MCF 10A (cell line): ENCODE measurements around the gene MASP1. TPM values are rescaled to one million over a fixed set of nuclear protein-coding genes. Genes with fewer than 3 reads are reported as not detected.

Experiments used
- BruUV-seq: library from RNA; stranded (reverse); fragments of 400-500 nt; replicated peaks from 2 replicates; lab custom pipeline; 2021; lab: Mats Ljungman, UMichigan
- CTCF ChIA-PET: fragments of 300-600 bp; sonication (Branson Sonifier 250); formaldehyde crosslinking; extraction: SDS; loops from one replicate; lab custom pipeline; 2021; ENCODE audit warnings: antibody characterized with exemption, inconsistent platforms; lab: Yijun Ruan, JAX
- POLR2A ChIA-PET: fragments of 300-600, 350-650 bp; sonication (Branson Sonifier 250); formaldehyde crosslinking; extraction: SDS; loops from one replicate; lab custom pipeline; 2020; ENCODE audit warnings: antibody characterized with exemption, inconsistent platforms; lab: Yijun Ruan, JAX
- DNase-seq: peaks from one replicate; pipeline ENCODE4 v3.0.0-alpha.2; 2018; ENCODE audit not compliant: unreplicated experiment
- H3K27ac Mint-ChIP-seq: one replicate; pipeline ENCODE4 v1.8.0; 2022; ENCODE audit warnings: mild to moderate bottlenecking, low read depth, mixed read lengths; ENCODE audit not compliant: unreplicated experiment
- H3K27me3 Mint-ChIP-seq: one replicate; pipeline ENCODE4 v1.8.0; 2022; ENCODE audit warnings: mixed read lengths; ENCODE audit not compliant: insufficient read depth, unreplicated experiment
- H3K36me3 Mint-ChIP-seq: one replicate; pipeline ENCODE4 v1.8.0; 2022; ENCODE audit warnings: mild to moderate bottlenecking, moderate library complexity, mixed read lengths; ENCODE audit not compliant: insufficient read depth, unreplicated experiment
- H3K4me1 Mint-ChIP-seq: one replicate; pipeline ENCODE4 v1.8.0; 2022; ENCODE audit warnings: mixed read lengths; ENCODE audit not compliant: insufficient read depth, unreplicated experiment
- H3K4me3 Mint-ChIP-seq: one replicate; pipeline ENCODE4 v1.8.0; 2022; ENCODE audit warnings: mild to moderate bottlenecking, moderate library complexity, mixed read lengths; ENCODE audit not compliant: unreplicated experiment
- H3K9me3 Mint-ChIP-seq: one replicate; pipeline ENCODE4 v1.8.0; 2022; ENCODE audit warnings: mixed read lengths; ENCODE audit not compliant: unreplicated experiment
- intact Hi-C: fragments of 100-400 bp; cut with micrococcal nuclease; formaldehyde crosslinking; loops from 2 replicates; pipeline ENCODE4 v1.14.1; 2022
- total RNA-seq: library from RNA; stranded (reverse); gene quantifications from 2 replicates; pipeline ENCODE4 v1.2.3, GENCODE V29; 2022
- TF ChIP-seq, protein P1 (sequence below): fragments of 200-600 bp; IDR thresholded peaks from one replicate; pipeline ENCODE4 v1.8.0; 2022; ENCODE audit warnings: antibody characterized with exemption, mild to moderate bottlenecking; ENCODE audit not compliant: unreplicated experiment

The MASP1 gene
- total RNA-seq, 1 experiment from 2014 or later, result not detected

DNA sequence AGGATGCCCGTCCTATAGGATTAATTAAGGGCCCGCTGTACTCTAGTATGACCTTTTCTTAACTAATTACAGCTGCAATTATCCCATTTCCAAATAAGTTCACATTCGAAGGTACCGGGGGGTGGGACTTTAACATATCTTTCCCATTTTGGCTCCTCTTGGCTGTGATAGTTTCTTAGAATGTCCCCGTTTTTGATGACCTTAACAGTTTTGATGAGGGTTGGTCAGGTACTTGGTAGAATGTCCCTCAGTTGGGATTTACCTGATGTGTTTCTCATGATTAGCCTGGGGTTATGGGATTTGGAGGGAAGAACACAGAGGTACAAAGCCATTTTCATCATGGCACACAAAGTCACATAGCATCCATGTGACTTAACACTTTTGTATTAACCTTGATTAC lies 76.1 kb downstream of the MASP1 start:
- BruUV-seq, result no TSS peak
- no peaks in the 10 kb centered on the region for H3K9me3 Mint-ChIP-seq
- CTCF ChIA-PET, result interaction anchor here (0.6 kb wide), 1 partner anchor 50 kb away, joined by 4 read pairs; no protein-coding TSS in a partner anchor
- TF ChIP-seq, protein P1, sequence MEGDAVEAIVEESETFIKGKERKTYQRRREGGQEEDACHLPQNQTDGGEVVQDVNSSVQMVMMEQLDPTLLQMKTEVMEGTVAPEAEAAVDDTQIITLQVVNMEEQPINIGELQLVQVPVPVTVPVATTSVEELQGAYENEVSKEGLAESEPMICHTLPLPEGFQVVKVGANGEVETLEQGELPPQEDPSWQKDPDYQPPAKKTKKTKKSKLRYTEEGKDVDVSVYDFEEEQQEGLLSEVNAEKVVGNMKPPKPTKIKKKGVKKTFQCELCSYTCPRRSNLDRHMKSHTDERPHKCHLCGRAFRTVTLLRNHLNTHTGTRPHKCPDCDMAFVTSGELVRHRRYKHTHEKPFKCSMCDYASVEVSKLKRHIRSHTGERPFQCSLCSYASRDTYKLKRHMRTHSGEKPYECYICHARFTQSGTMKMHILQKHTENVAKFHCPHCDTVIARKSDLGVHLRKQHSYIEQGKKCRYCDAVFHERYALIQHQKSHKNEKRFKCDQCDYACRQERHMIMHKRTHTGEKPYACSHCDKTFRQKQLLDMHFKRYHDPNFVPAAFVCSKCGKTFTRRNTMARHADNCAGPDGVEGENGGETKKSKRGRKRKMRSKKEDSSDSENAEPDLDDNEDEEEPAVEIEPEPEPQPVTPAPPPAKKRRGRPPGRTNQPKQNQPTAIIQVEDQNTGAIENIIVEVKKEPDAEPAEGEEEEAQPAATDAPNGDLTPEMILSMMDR, result no peak
- H3K27me3 Mint-ChIP-seq, result no peaks in the 10 kb centered on the region
- H3K36me3 Mint-ChIP-seq, result peaks cover 4% of the 10 kb centered on the region
- DNase-seq, result no peak
- intact Hi-C loops, result no loop called here
- POLR2A ChIA-PET, result no interaction called here
- H3K4me1 Mint-ChIP-seq, result peaks cover 17% of the 10 kb centered on the region
- no peak overlapping the region for H3K4me3 Mint-ChIP-seq
- H3K27ac Mint-ChIP-seq, result no peak overlapping the region

DNA sequence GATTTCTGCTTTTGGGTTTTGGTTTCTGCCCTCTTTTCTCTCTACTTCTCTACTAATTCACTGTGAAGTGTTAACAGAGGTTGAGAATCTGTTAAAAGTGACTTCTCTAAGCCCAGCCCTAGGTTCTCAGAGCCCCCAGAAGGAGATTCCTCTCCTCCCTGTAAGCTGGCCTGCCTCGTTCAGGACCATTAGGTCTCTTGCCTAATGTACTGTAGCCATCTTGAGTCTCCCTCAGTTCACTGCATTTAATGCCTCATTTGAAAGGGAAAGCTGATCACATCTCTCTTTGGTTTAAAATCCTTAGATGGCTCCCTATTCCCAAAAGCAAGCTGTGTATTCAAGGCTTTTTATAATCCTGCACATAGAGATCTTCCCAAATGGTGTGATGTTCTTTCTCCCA lies 77.9 kb downstream of the MASP1 start:
- no peaks in the 10 kb centered on the region for H3K27me3 Mint-ChIP-seq
- peaks cover 23% of the 10 kb centered on the region for H3K4me1 Mint-ChIP-seq
- no peak for DNase-seq
- intact Hi-C loops, result no loop called here
- no peak overlapping the region for H3K27ac Mint-ChIP-seq
- TF ChIP-seq, protein P1, result no peak
- BruUV-seq, result no TSS peak
- peaks cover 4% of the 10 kb centered on the region for H3K36me3 Mint-ChIP-seq
- CTCF ChIA-PET, result interaction anchor here (0.7 to 1.8 kb wide), 3 partner anchors 16 to 500 kb away, joined by 3 to 7 read pairs (median 4); partner anchors contain the start of gene RTP1
- POLR2A ChIA-PET, result no interaction called here
- H3K9me3 Mint-ChIP-seq, result no peaks in the 10 kb centered on the region
- no peak overlapping the region for H3K4me3 Mint-ChIP-seq

- POLR2A ChIA-PET, result no interaction called here
- peaks cover 4% of the 10 kb centered on the region for H3K36me3 Mint-ChIP-seq
- no peaks in the 10 kb centered on the region for H3K27me3 Mint-ChIP-seq
- DNase-seq, result no peak
- TF ChIP-seq, protein P1, result no peak
- H3K4me1 Mint-ChIP-seq, result peaks cover 32% of the 10 kb centered on the region
- CTCF ChIA-PET, result interaction anchor here (0.6 to 3.6 kb wide), 7 partner anchors 7 to 502 kb away, joined by 3 to 35 read pairs (median 3); partner anchors contain the start of gene RTP1
- peaks cover 5% of the 10 kb centered on the region for H3K9me3 Mint-ChIP-seq
- H3K27ac Mint-ChIP-seq, result no peak overlapping the region
- BruUV-seq, result no TSS peak
- no peak overlapping the region for H3K4me3 Mint-ChIP-seq
- intact Hi-C loops, result no loop called here
Measured at GRCh38 chr3:187212705-187213104, 78.8 kb downstream of the MASP1 start.

GRCh38 chr3:187212196-187212545 lies 79.4 kb downstream of the MASP1 start:
- ChIA-PET POLR2A (interaction anchor here (1.3 kb wide), 1 partner anchor 21 kb away, joined by 5 read pairs; no protein-coding TSS in a partner anchor), CTCF (interaction anchor here (0.7 to 3.6 kb wide), 6 partner anchors 7 to 503 kb away, joined by 3 to 35 read pairs (median 9); partner anchors contain the start of gene RTP1)
- Mint-ChIP-seq H3K36me3 (peaks cover 4% of the 10 kb centered on the region), H3K4me1 (peaks cover 35% of the 10 kb centered on the region), H3K27me3 (no peaks in the 10 kb centered on the region), H3K4me3 (no peak overlapping the region), H3K9me3 (peaks cover 8% of the 10 kb centered on the region), H3K27ac (no peak overlapping the region)
- no peak for DNase-seq
- TF ChIP-seq, protein P1, result no peak
- intact Hi-C loops, result no loop called here
- BruUV-seq, result no TSS peak
